ENCODE results near the gene TTC29.
"Not testable (repeated sequence)": the region's sequence is repeated elsewhere in the genome, so short reads cannot be mapped to it uniquely, and the experiment has no call there.

The TTC29 gene

DNA sequence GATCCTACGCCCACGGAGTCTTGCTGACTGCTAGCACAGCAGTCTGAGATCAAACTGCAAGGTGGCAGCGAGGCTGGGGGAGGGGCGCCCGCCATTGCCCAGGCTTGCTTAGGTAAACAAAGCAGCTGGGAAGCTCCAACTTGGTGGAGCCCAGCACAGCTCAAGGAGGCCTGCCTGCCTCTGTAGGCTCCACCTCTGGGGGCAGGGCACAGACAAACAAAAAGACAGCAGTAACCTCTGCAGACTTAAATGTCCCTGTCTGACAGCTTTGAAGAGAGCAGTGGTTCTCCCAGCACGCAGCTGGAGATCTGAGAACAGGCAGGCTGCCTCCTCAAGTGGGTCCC, 281.7 kb downstream of the TTC29 start:
- not testable (repeated sequence) for FAIRE-seq

GRCh38 chr4:146661367-146661766, 284.3 kb downstream of the TTC29 start:
- no peak for FAIRE-seq

Measured in A204.1 (cell line).